GM12878 (cell line): ENCODE results near the gene LRIG3. TPM values are rescaled to one million over a fixed set of nuclear protein-coding genes. Genes with fewer than 3 reads are reported as not detected.

Source experiments
- ATAC-seq: fragments of 200-7000 bp; cut with Tn5 transposase; 3 replicates; pipeline ENCODE4 v1.9.1; 2020; ENCODE audit warnings: mild to moderate bottlenecking, moderate library complexity
- BruUV-seq: library from RNA; stranded (reverse); fragments of 400-500 nt; replicated peaks from 2 replicates; lab custom pipeline; 2021; lab: Mats Ljungman, UMichigan
- CTCF ChIA-PET: fragments of 300-600 bp; sonication (Branson Sonifier 250); formaldehyde crosslinking; extraction: SDS; loops from one replicate; lab custom pipeline; 2021; ENCODE audit warnings: inconsistent platforms; lab: Yijun Ruan, JAX
- POLR2A ChIA-PET: fragments of 350-600 bp; formaldehyde crosslinking; extraction: SDS; loops from one replicate; lab custom pipeline; 2021; ENCODE audit warnings: inconsistent platforms; lab: Charles Lee
- RAD21 ChIA-PET: fragments of 300-600 bp; sonication (Branson Sonifier 250); formaldehyde crosslinking; loops from one replicate; lab custom pipeline; 2023; ENCODE audit warnings: antibody characterized with exemption; ENCODE audit not compliant: unreplicated experiment; lab: Charles Lee
- SMC1A ChIA-PET: fragments of 300-600 bp; sonication (Branson Sonifier 250); formaldehyde crosslinking; loops from one replicate; lab custom pipeline; 2023; ENCODE audit not compliant: unreplicated experiment, uncharacterized antibody; lab: Charles Lee
- DNase-seq: peaks from one replicate; pipeline ENCODE4 v3.0.0-alpha.2; 2011; ENCODE audit warnings: low read depth, low spot score
- FAIRE-seq: peaks from 3 replicates; lab custom pipeline; 2011; peaks lifted over from hg19 to GRCh38; lab: Jason Lieb, UNC
- H2AFZ ChIP-seq: 2 replicates; pipeline ENCODE4 v1.6.0; 2011; ENCODE audit warnings: low read depth, low read length, control low read depth; ENCODE audit not compliant: control insufficient read depth
- H3K27ac ChIP-seq: 2 replicates; pipeline ENCODE4 v1.5.1; 2011; ENCODE audit warnings: control low read depth; ENCODE audit not compliant: control insufficient read depth, insufficient read depth
- H3K27me3 ChIP-seq, 2 experiments: replicated peaks in 1 of 2; 2 replicates each; pipeline versions ENCODE4 v1.6.0 to v1.6.1; 2011; ENCODE audit warnings: low read length in 1 of 2; ENCODE audit not compliant: control insufficient read depth in 2 of 2, insufficient read depth in 2 of 2
- H3K36me3 ChIP-seq, 2 experiments: 2 replicates each; pipeline ENCODE4 v1.5.1; 2011; ENCODE audit warnings: low read length in 1 of 2; ENCODE audit not compliant: control insufficient read depth in 2 of 2, insufficient read depth in 2 of 2
- H3K4me1 ChIP-seq: 2 replicates; pipeline ENCODE4 v1.6.1; 2011; ENCODE audit warnings: mild to moderate bottlenecking, low read length, moderate library complexity, mixed read lengths; ENCODE audit not compliant: control insufficient read depth, insufficient read depth
- H3K4me2 ChIP-seq: 2 replicates; pipeline ENCODE4 v1.6.0; 2011; ENCODE audit warnings: control low read depth; ENCODE audit not compliant: control insufficient read depth, insufficient read depth
- H3K4me3 ChIP-seq: fragments of 200-600 bp; sonication (generic); 2 replicates; pipeline ENCODE4 v1.5.1; 2016
- H3K79me2 ChIP-seq: 2 replicates; pipeline ENCODE4 v1.6.0; 2011; ENCODE audit warnings: low read length; ENCODE audit not compliant: control insufficient read depth, insufficient read depth
- H3K9ac ChIP-seq: 2 replicates; pipeline ENCODE4 v1.8.0; 2011; ENCODE audit warnings: low read length, control low read depth, mixed read lengths; ENCODE audit not compliant: control insufficient read depth, insufficient read depth
- H3K9me3 ChIP-seq: replicated peaks from 3 replicates; pipeline ENCODE4 v1.5.1; 2011; ENCODE audit warnings: mild to moderate bottlenecking, low read length; ENCODE audit not compliant: control insufficient read depth, insufficient read depth
- H4K20me1 ChIP-seq: 2 replicates; pipeline ENCODE4 v1.6.0; 2011; ENCODE audit not compliant: control insufficient read depth, insufficient read depth
- CEBPB ChIP-seq, 2 experiments: fragments of 150-350 bp in 1 of 2; IDR thresholded peaks; 2 replicates each; pipeline ENCODE4 v1.6.1; 2012 to 2014; ENCODE audit warnings: low read depth in 2 of 2, low read length in 2 of 2, borderline replicate concordance in 1 of 2, inconsistent platforms in 1 of 2
- CREB1 ChIP-seq: IDR thresholded peaks from 2 replicates; pipeline ENCODE4 v1.6.1; 2012; ENCODE audit warnings: low read depth, mild to moderate bottlenecking, inconsistent platforms
- ETV6 ChIP-seq, 2 experiments: fragments of 450-650 bp in 1 of 2; IDR thresholded peaks in 1 of 2; conservative IDR thresholded peaks in 1 of 2; 2 replicates each; pipeline ENCODE4 v1.6.1; 2014; ENCODE audit warnings: antibody characterized with exemption in 1 of 2, borderline replicate concordance in 1 of 2, low read depth in 1 of 2, mild to moderate bottlenecking in 1 of 2, moderate library complexity in 1 of 2
- MTA2 ChIP-seq: fragments of 450-650 bp; IDR thresholded peaks from 2 replicates; pipeline ENCODE4 v1.6.1; 2016; ENCODE audit warnings: low read depth, mild to moderate bottlenecking, moderate library complexity
- NFYA ChIP-seq: IDR thresholded peaks from 2 replicates; pipeline ENCODE4 v1.6.1; 2011; ENCODE audit warnings: low read depth, mild to moderate bottlenecking, low read length, improper control_type of control experiment, borderline replicate concordance
- NFYB ChIP-seq: IDR thresholded peaks from 2 replicates; pipeline ENCODE4 v1.6.1; 2011; ENCODE audit warnings: low read depth, mild to moderate bottlenecking, low read length, improper control_type of control experiment, moderate library complexity; ENCODE audit not compliant: insufficient read depth
- PAX5 ChIP-seq: IDR thresholded peaks from 2 replicates; pipeline ENCODE4 v1.6.1; 2011; ENCODE audit warnings: low read depth, low read length, borderline replicate concordance
- SIX5 ChIP-seq: IDR thresholded peaks from 2 replicates; pipeline ENCODE4 v1.6.1; 2011; ENCODE audit warnings: mild to moderate bottlenecking, low read depth, low read length, moderate library complexity; ENCODE audit not compliant: severe bottlenecking
- SMAD1 ChIP-seq: fragments of 450-650 bp; IDR thresholded peaks from 2 replicates; pipeline ENCODE4 v1.6.1; 2018; ENCODE audit warnings: mild to moderate bottlenecking, low read depth; ENCODE audit not compliant: partially characterized antibody
- SMAD5 ChIP-seq: IDR thresholded peaks from 2 replicates; pipeline ENCODE4 v1.6.1; 2016; ENCODE audit warnings: antibody characterized with exemption, low read depth
- ZZZ3 ChIP-seq: IDR thresholded peaks from 2 replicates; pipeline ENCODE4 v1.6.1; 2011; ENCODE audit warnings: low read depth; ENCODE audit not compliant: control insufficient read depth, insufficient read length
- WGBS: methylation state at CpG from one replicate; pipeline ENCODE4 v1.1.6; 2016; ENCODE audit warnings: low lambda C conversion rate; ENCODE audit not compliant: insufficient replicate concordance, insufficient coverage; ENCODE audit errors: missing lambda C conversion rate; 5-methylcytosine and 5-hydroxymethylcytosine counted together
- in situ Hi-C: fragments of 300-500 bp; cut with MboI; formaldehyde crosslinking; loops from 9 replicates; pipeline ENCODE4 v1.14.3; 2018; ENCODE audit warnings: mixed read lengths
- intact Hi-C: fragments of 100-400 bp; cut with micrococcal nuclease; formaldehyde crosslinking; loops from one replicate; pipeline ENCODE4 v1.14.2; 2022; ENCODE audit not compliant: unreplicated experiment
- polyA plus RNA-seq, 11 experiments: library from polyadenylated mRNA; depleted of rRNA in 4 of 11; unstranded in 6 of 11; stranded (reverse) in 5 of 11; fragments of >200 nt; fragmentation: Nextera tagmentation in 4 of 11; fragmentation: Illumina TruSeq in 1 of 11; extraction: Ambion mirVana in 4 of 11; extraction: Trizol in 1 of 11; gene quantifications; 1 replicate in 1 of 11; 2 replicates in 10 of 11; pipeline versions ENCODE4 v1.2.1 to v1.2.3, GENCODE V29; 2011 to 2016; ENCODE audit warnings: inconsistent platforms in 2 of 11, missing spikeins in 2 of 11, low read depth in 1 of 11
- total RNA-seq, 4 experiments: library from RNA; depleted of rRNA in 3 of 4; stranded (reverse); fragments of >200 nt in 3 of 4; fragmentation: Illumina TruSeq in 1 of 4; extraction: Trizol in 1 of 4; gene quantifications; 2 replicates each; pipeline versions ENCODE4 v1.2.1 to v1.2.3, GENCODE V29; 2013 to 2021
- TF ChIP-seq, protein P1 (sequence below): IDR thresholded peaks from 2 replicates; pipeline ENCODE4 v1.6.1; 2011; ENCODE audit warnings: borderline replicate concordance, low read depth, mild to moderate bottlenecking, moderate library complexity, low read length; ENCODE audit not compliant: insufficient read depth, poor library complexity, severe bottlenecking
- TF ChIP-seq, protein P2 (sequence below): IDR thresholded peaks from 2 replicates; pipeline ENCODE4 v1.6.1; 2012; ENCODE audit warnings: mild to moderate bottlenecking, low read depth, low read length
- TF ChIP-seq, protein P3 (sequence below): IDR thresholded peaks from 2 replicates; pipeline ENCODE4 v1.6.1; 2012; ENCODE audit warnings: low read depth, low read length, improper control_type of control experiment

The LRIG3 gene
- total and polyA plus RNA-seq, 10 of the 15 experiments (the other 5 are each of a cell fraction or from before 2014, with no cell fraction given): 0.95 to 8.5 (median 5.0) TPM

DNA sequence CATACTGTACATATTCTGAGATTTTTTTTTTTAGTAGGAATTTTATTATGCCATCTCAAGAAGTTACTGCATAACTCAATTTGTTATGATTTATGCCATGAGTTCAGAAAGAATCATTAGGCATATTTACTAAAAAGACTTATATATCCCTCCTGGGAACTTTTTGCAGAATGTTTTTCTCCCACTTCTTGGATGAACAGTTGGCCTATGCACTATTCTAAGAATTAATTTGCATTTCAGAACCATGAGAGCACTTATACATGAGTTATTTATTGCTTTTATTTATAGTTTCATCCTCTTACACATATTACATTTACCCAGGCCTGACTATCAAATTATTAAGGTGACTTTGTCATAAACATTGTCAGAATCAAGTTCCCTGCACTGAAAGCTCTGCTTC lies 6.3 kb upstream of the LRIG3 start (continued):
- no peak for TF ChIP-seq NFYB
- no peak for TF ChIP-seq CEBPB (IDR thresholded peaks at IDR 0.05; ENCODE audit: borderline replicate concordance in 1 of 2, low read depth in 2 of 2, low read length in 2 of 2)
- no peak for TF ChIP-seq ZZZ3
- TF ChIP-seq, protein P1, sequence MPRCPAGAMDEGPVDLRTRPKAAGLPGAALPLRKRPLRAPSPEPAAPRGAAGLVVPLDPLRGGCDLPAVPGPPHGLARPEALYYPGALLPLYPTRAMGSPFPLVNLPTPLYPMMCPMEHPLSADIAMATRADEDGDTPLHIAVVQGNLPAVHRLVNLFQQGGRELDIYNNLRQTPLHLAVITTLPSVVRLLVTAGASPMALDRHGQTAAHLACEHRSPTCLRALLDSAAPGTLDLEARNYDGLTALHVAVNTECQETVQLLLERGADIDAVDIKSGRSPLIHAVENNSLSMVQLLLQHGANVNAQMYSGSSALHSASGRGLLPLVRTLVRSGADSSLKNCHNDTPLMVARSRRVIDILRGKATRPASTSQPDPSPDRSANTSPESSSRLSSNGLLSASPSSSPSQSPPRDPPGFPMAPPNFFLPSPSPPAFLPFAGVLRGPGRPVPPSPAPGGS: no peak
- no peak for TF ChIP-seq PAX5

DNA sequence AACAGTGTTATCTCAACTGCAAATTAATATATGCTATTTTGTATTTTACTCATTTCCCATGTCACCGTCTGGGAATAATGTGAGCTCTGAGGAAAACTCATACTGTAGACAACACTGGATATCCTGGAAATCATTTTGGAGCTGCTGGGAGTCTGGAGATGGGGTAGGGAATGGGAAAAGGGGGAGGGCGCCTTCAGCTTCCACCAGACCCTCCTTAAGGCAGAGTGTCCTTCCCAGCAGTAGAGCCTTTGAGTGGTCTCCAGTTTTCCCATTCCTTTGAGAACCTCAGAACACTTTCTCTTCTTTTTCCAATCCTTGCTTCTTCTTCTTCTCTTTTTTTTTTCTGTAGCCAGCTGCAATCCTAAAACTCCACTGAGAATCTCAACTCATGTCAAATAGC lies 5.4 kb upstream of the LRIG3 start:
- Histone ChIP-seq H3K27me3 (no peaks in the 10 kb centered on the region; a peak in 1 of 4 replicates), H3K4me2 (no peak overlapping the region), H3K9ac (no peak overlapping the region), H3K4me1 (peaks cover 3% of the 10 kb centered on the region; the same call in 1 of the 2 replicates), H2AFZ (no peak overlapping the region), H3K4me3 (no peak overlapping the region), H3K9me3 (no peaks in the 10 kb centered on the region), H3K36me3 (no peaks in the 10 kb centered on the region), H4K20me1 (no peaks in the 10 kb centered on the region), H3K79me2 (no peaks in the 10 kb centered on the region), H3K27ac (no peak overlapping the region)
- POLR2A ChIA-PET: no interaction called here
- SMC1A ChIA-PET: no interaction called here
- RAD21 ChIA-PET: no interaction called here
- ATAC-seq (no peak), DNase-seq (no peak), FAIRE-seq (no peak)
- TF ChIP-seq, protein P2, sequence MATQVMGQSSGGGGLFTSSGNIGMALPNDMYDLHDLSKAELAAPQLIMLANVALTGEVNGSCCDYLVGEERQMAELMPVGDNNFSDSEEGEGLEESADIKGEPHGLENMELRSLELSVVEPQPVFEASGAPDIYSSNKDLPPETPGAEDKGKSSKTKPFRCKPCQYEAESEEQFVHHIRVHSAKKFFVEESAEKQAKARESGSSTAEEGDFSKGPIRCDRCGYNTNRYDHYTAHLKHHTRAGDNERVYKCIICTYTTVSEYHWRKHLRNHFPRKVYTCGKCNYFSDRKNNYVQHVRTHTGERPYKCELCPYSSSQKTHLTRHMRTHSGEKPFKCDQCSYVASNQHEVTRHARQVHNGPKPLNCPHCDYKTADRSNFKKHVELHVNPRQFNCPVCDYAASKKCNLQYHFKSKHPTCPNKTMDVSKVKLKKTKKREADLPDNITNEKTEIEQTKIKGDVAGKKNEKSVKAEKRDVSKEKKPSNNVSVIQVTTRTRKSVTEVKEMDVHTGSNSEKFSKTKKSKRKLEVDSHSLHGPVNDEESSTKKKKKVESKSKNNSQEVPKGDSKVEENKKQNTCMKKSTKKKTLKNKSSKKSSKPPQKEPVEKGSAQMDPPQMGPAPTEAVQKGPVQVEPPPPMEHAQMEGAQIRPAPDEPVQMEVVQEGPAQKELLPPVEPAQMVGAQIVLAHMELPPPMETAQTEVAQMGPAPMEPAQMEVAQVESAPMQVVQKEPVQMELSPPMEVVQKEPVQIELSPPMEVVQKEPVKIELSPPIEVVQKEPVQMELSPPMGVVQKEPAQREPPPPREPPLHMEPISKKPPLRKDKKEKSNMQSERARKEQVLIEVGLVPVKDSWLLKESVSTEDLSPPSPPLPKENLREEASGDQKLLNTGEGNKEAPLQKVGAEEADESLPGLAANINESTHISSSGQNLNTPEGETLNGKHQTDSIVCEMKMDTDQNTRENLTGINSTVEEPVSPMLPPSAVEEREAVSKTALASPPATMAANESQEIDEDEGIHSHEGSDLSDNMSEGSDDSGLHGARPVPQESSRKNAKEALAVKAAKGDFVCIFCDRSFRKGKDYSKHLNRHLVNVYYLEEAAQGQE: no peak
- TF ChIP-seq MTA2 (no peak), CREB1 (no peak), SMAD5 (no peak), PAX5 (no peak), SMAD1 (no peak), ETV6 (conservative IDR thresholded peaks at IDR 0.05 in 1 of 2, IDR thresholded peaks at IDR 0.05 in 1 of 2; ENCODE audit: borderline replicate concordance in 1 of 2, low read depth in 1 of 2) (no peak), SIX5 (no peak), NFYA (no peak)
- TF ChIP-seq, protein P3, sequence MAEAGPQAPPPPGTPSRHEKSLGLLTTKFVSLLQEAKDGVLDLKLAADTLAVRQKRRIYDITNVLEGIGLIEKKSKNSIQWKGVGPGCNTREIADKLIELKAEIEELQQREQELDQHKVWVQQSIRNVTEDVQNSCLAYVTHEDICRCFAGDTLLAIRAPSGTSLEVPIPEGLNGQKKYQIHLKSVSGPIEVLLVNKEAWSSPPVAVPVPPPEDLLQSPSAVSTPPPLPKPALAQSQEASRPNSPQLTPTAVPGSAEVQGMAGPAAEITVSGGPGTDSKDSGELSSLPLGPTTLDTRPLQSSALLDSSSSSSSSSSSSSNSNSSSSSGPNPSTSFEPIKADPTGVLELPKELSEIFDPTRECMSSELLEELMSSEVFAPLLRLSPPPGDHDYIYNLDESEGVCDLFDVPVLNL: no peak
- CTCF ChIA-PET: no interaction called here
- no TSS peak for BruUV-seq
- in situ Hi-C loops: no loop called here
- intact Hi-C loops: no loop called here
- WGBS: 17% methylated on average over 2 of the region's 2 CpGs
